22Rv1 (cell line): ENCODE measurements around the gene MICA.

Source experiments
- H3K27ac ChIP-seq: fragments of 450-650 bp; 2 replicates; pipeline ENCODE4 v1.5.1; 2017
- CTCF ChIP-seq: fragments of 450-650 bp; IDR thresholded peaks from 2 replicates; pipeline ENCODE4 v1.5.1; 2017; ENCODE audit warnings: mild to moderate bottlenecking
- ZFX ChIP-seq: fragments of 450-650 bp; IDR thresholded peaks from 2 replicates; pipeline ENCODE4 v1.6.1; 2017; ENCODE audit warnings: antibody characterized with exemption, borderline replicate concordance

MICA gene

GRCh38 chr6:31403283-31404060 lies at the start of gene MICA:
TSS of gene MICA (plus strand) at chr6:31403595. CDS start at chr6:31403633, 38 bp downstream.
- TF ChIP-seq CTCF (0 out of 2 replicates have a peak, but pooled peaks have one; percentile 3), ZFX (no peak)
- 0 out of 2 replicates have a peak within 1 kb of the TSS, but pooled peaks have one; percentile 4 for H3K27ac ChIP-seq

- TF ChIP-seq ZFX: no peak
- no peak for TF ChIP-seq CTCF
- H3K27ac ChIP-seq: no peak overlapping the region
Measured at GRCh38 chr6:31354158-31354863, 49.1 kb upstream of the MICA start.

- H3K27ac ChIP-seq: no peak overlapping the region
- no peak for TF ChIP-seq CTCF
- TF ChIP-seq ZFX: no peak
Measured at GRCh38 chr6:31354864-31355582, 48.4 kb upstream of the MICA start.

GRCh38 chr6:31355583-31355948 lies 47.8 kb upstream of the MICA start:
- no peak overlapping the region for H3K27ac ChIP-seq
- TF ChIP-seq ZFX (no peak), CTCF (no peak)

- no peak overlapping the region for H3K27ac ChIP-seq
- TF ChIP-seq ZFX: no peak
- peak; percentile 10; the same call in 1 of the 2 replicates for TF ChIP-seq CTCF
Measured at GRCh38 chr6:31356216-31356945, 47.0 kb upstream of the MICA start.

- TF ChIP-seq CTCF: no peak; the same call in 1 of the 2 replicates
- TF ChIP-seq ZFX: no peak
- no peak within 1 kb of the TSS for H3K27ac ChIP-seq
Measured at GRCh38 chr6:31356946-31357466, 46.4 kb upstream of the MICA start, which contains the start of gene HLA-B. TSS of gene HLA-B (minus strand) at chr6:31357179. CDS start at chr6:31357158, 21 bp downstream.
